Measurements from ENCODE around the gene IL17RB. TPM values are rescaled to one million over a fixed set of nuclear protein-coding genes. Genes with fewer than 3 reads are reported as not detected.

IL17RB gene
- total RNA-seq, 1 donor from 2014 or later = 18.4 TPM

- intact Hi-C loops (cut with DNase I) = no loop called here
- ATAC-seq (no peak), DNase-seq (no peak)
- Histone ChIP-seq H3K4me1 (no peaks in the 10 kb centered on the region), H3K36me3 (no peaks in the 10 kb centered on the region), H3K4me3 (no peak overlapping the region), H3K9me3 (no peaks in the 10 kb centered on the region), H3K27me3 (ENCODE audit: low read depth) (no peaks in the 10 kb centered on the region), H3K27ac (no peak overlapping the region)
- TF ChIP-seq CTCF (IDR thresholded peaks at IDR 0.05) = no peak
Observed at GRCh38 chr3:53802256-53802880, 44.0 kb upstream of the IL17RB start.

GRCh38 chr3:53803124-53803815 lies 43.1 kb upstream of the IL17RB start:
- H3K4me3 ChIP-seq = no peak overlapping the region
- no peaks in the 10 kb centered on the region for H3K9me3 ChIP-seq
- no peak overlapping the region for H3K27ac ChIP-seq
- intact Hi-C loops (cut with DNase I) = no loop called here
- no peaks in the 10 kb centered on the region for H3K27me3 ChIP-seq (ENCODE audit: low read depth)
- no peak for TF ChIP-seq CTCF (IDR thresholded peaks at IDR 0.05)
- DNase-seq (no peak), ATAC-seq (no peak)
- no peaks in the 10 kb centered on the region for H3K4me1 ChIP-seq
- H3K36me3 ChIP-seq = no peaks in the 10 kb centered on the region

GRCh38 chr3:53803816-53804695 lies 42.3 kb upstream of the IL17RB start:
- no peak for TF ChIP-seq CTCF (IDR thresholded peaks at IDR 0.05)
- Histone ChIP-seq H3K27ac (no peak overlapping the region), H3K4me1 (no peaks in the 10 kb centered on the region), H3K4me3 (no peak overlapping the region), H3K36me3 (peaks cover 5% of the 10 kb centered on the region), H3K9me3 (no peaks in the 10 kb centered on the region), H3K27me3 (ENCODE audit: low read depth) (no peaks in the 10 kb centered on the region)
- intact Hi-C loops (cut with DNase I) = no loop called here
- no peak for ATAC-seq
- DNase-seq = no peak

- TF ChIP-seq CTCF (IDR thresholded peaks at IDR 0.05) = no peak
- Histone ChIP-seq H3K36me3 (peaks cover 13% of the 10 kb centered on the region), H3K4me1 (no peaks in the 10 kb centered on the region), H3K9me3 (no peaks in the 10 kb centered on the region), H3K27ac (no peak overlapping the region), H3K27me3 (ENCODE audit: low read depth) (no peaks in the 10 kb centered on the region), H3K4me3 (no peak overlapping the region)
- ATAC-seq (no peak), DNase-seq (no peak)
- intact Hi-C loops (cut with DNase I) = no loop called here
Observed at GRCh38 chr3:53804697-53805462, 41.5 kb upstream of the IL17RB start.
